CD4-positive, alpha-beta T cell (primary cell): ENCODE measurements around the gene CNTFR. TPM values are rescaled to one million over a fixed set of nuclear protein-coding genes. Genes with fewer than 3 reads are reported as not detected.
A peak's percentile ranks its signal among the peaks of the same experiment; 100 is the strongest.

ENCODE experiments used
- ATAC-seq: fragments of 200-7000 bp; cut with Tn5 transposase; one replicate; pipeline ENCODE4 v1.10.0; 2022; ENCODE audit warnings: mild to moderate bottlenecking; ENCODE audit not compliant: poor library complexity
- CTCF ChIA-PET: fragments of 350-600 bp; sonication (Branson Sonifier 250); formaldehyde crosslinking; loops from one replicate; lab custom pipeline; 2021; ENCODE audit warnings: antibody characterized with exemption, inconsistent platforms; lab: Charles Lee
- POLR2A ChIA-PET: fragments of 350-600 bp; sonication (Branson Sonifier 250); formaldehyde crosslinking; loops from one replicate; lab custom pipeline; 2021; ENCODE audit warnings: antibody characterized with exemption, inconsistent platforms; lab: Charles Lee
- DNase-seq, 14 experiments: peaks; one replicate each; pipeline ENCODE4 v3.0.0-alpha.2; 2013 to 2020; ENCODE audit warnings: mixed read lengths in 2 of 14
- H3K27ac ChIP-seq, 2 donors: one replicate each; pipeline versions ENCODE4 v1.5.1 to v1.7.0; 2013; ENCODE audit warnings: low read length in 2 of 2, low read depth in 1 of 2, mild to moderate bottlenecking in 1 of 2
- H3K27me3 ChIP-seq, 2 experiments: 1 replicate in 1 of 2; 2 replicates in 1 of 2; pipeline versions ENCODE4 v1.6.1 to v1.7.0; 2013; ENCODE audit warnings: low read length in 2 of 2, control low read depth in 1 of 2, mild to moderate bottlenecking in 1 of 2, moderate library complexity in 1 of 2; ENCODE audit not compliant: insufficient read depth in 2 of 2, control insufficient read depth in 1 of 2
- H3K36me3 ChIP-seq: one replicate; pipeline ENCODE4 v1.6.1; 2013; ENCODE audit warnings: low read length, control low read depth; ENCODE audit not compliant: insufficient read depth
- H3K4me1 ChIP-seq: one replicate; pipeline ENCODE4 v1.6.1; 2013; ENCODE audit warnings: low read length, control low read depth; ENCODE audit not compliant: insufficient read depth
- H3K4me3 ChIP-seq: one replicate; pipeline ENCODE4 v1.5.1; 2013; ENCODE audit warnings: mild to moderate bottlenecking, low read length, moderate library complexity
- H3K9me3 ChIP-seq, 2 experiments: 1 replicate in 1 of 2; 2 replicates in 1 of 2; pipeline versions ENCODE4 v1.6.1 to v1.7.0; 2013; ENCODE audit warnings: low read length in 2 of 2, mild to moderate bottlenecking in 2 of 2, control low read depth in 1 of 2, moderate library complexity in 1 of 2; ENCODE audit not compliant: control insufficient read depth in 1 of 2, insufficient read depth in 1 of 2
- H3K27ac Mint-ChIP-seq: one replicate; pipeline ENCODE4 v1.8.0; 2020; ENCODE audit warnings: mixed read lengths
- H3K27me3 Mint-ChIP-seq: one replicate; pipeline ENCODE4 v1.8.0; 2021; ENCODE audit warnings: mixed read lengths
- H3K36me3 Mint-ChIP-seq: one replicate; pipeline ENCODE4 v1.8.0; 2021; ENCODE audit warnings: low read depth, mixed read lengths
- H3K4me1 Mint-ChIP-seq: one replicate; pipeline ENCODE4 v1.8.0; 2021; ENCODE audit warnings: low read depth, mixed read lengths
- H3K4me3 Mint-ChIP-seq: one replicate; pipeline ENCODE4 v1.8.0; 2020; ENCODE audit warnings: mild to moderate bottlenecking, mixed read lengths
- H3K9me3 Mint-ChIP-seq: one replicate; pipeline ENCODE4 v1.8.0; 2020; ENCODE audit warnings: mixed read lengths
- CTCF ChIP-seq: fragments of 200-600 bp; IDR thresholded peaks from one replicate; pipeline ENCODE4 v1.8.0; 2022; ENCODE audit warnings: antibody characterized with exemption, mild to moderate bottlenecking
- intact Hi-C, 2 experiments: fragments of 100-400 bp; cut with DNase I in 1 of 2; cut with micrococcal nuclease in 1 of 2; formaldehyde crosslinking; loops; one replicate each; pipeline versions ENCODE4 v1.15.1 to v1.9.0; 2023 to 2025; cut with DNase I, micrococcal nuclease
- total RNA-seq, 174 experiments: library from RNA in 2 of 174; stranded (reverse) in 2 of 174; gene quantifications; one replicate each; pipeline ENCODE4 v1.2.3 and lab custom pipeline; 2021 to 2026

CNTFR gene
- total RNA-seq, 2 experiments from 2014 or later, result not detected

GRCh38 chr9:34526026-34526425 is 63.5 kb downstream of the CNTFR start:
- ChIA-PET POLR2A (no interaction called here), CTCF (no interaction called here)
- intact Hi-C loops, result loop anchor here in 1 of 2 experiments (10.0 kb wide), 5 partner anchors 201 to 1219 kb away; partner anchors contain the start of genes ATOSB, DCAF12, FANCG and GBA2
- Mint-ChIP-seq H3K4me1 (peaks cover 12% of the 10 kb centered on the region), H3K36me3 (no peaks in the 10 kb centered on the region), H3K9me3 (no peaks in the 10 kb centered on the region), H3K4me3 (no peak overlapping the region), H3K27me3 (peaks cover 19% of the 10 kb centered on the region), H3K27ac (no peak overlapping the region)
- DNase-seq (no peak), ATAC-seq (no peak)
- TF ChIP-seq CTCF, result no peak
- Histone ChIP-seq H3K9me3 (no peaks in the 10 kb centered on the region), H3K36me3 (no peaks in the 10 kb centered on the region), H3K4me3 (no peak overlapping the region), H3K27me3 (no peaks in the 10 kb centered on the region), H3K27ac (no peak overlapping the region), H3K4me1 (peaks cover 16% of the 10 kb centered on the region)

- Histone ChIP-seq H3K4me1 (peaks cover 16% of the 10 kb centered on the region), H3K4me3 (no peak overlapping the region), H3K9me3 (no peaks in the 10 kb centered on the region), H3K27ac (no peak overlapping the region), H3K36me3 (no peaks in the 10 kb centered on the region), H3K27me3 (no peaks in the 10 kb centered on the region)
- intact Hi-C loops, result loop anchor here in 1 of 2 experiments (5.0 to 10.0 kb wide), 7 partner anchors 88 to 1220 kb away; partner anchors contain the start of genes ATOSB, DCAF12, DNAJB5 and FANCG
- H3K4me1 Mint-ChIP-seq, result peaks cover 12% of the 10 kb centered on the region
- no peaks in the 10 kb centered on the region for H3K36me3 Mint-ChIP-seq
- ChIA-PET POLR2A (no interaction called here), CTCF (no interaction called here)
- peaks cover 5% of the 10 kb centered on the region for H3K27me3 Mint-ChIP-seq
- no peaks in the 10 kb centered on the region for H3K9me3 Mint-ChIP-seq
- ATAC-seq (no peak), DNase-seq (no peak)
- no peak overlapping the region for H3K27ac Mint-ChIP-seq
- H3K4me3 Mint-ChIP-seq, result peak overlapping the region; percentile 17
- no peak for TF ChIP-seq CTCF
These were observed 65.2 kb downstream of the CNTFR start for GRCh38 chr9:34524349-34524748.

- no peaks in the 10 kb centered on the region for H3K27me3 Mint-ChIP-seq
- H3K4me3 ChIP-seq, result peak within 1 kb of the TSS; percentile 55
- H3K4me3 Mint-ChIP-seq, result peak within 1 kb of the TSS; percentile 69
- no peak for TF ChIP-seq CTCF
- H3K36me3 Mint-ChIP-seq, result no peaks in the 10 kb centered on the region
- H3K27ac Mint-ChIP-seq, result no peak within 1 kb of the TSS
- CTCF ChIA-PET, result no interaction called here
- H3K4me1 ChIP-seq, result peaks cover 16% of the 10 kb centered on the region
- POLR2A ChIA-PET, result interaction anchor here (1.0 to 1.7 kb wide), 3 partner anchors 65 to 144 kb away, joined by 3 to 6 read pairs (median 4); partner anchors contain the start of genes DNAI1, FAM219A and SIGMAR1
- H3K9me3 Mint-ChIP-seq, result no peaks in the 10 kb centered on the region
- H3K9me3 ChIP-seq, result no peaks in the 10 kb centered on the region
- no peaks in the 10 kb centered on the region for H3K36me3 ChIP-seq
- DNase-seq, result peak; percentile 75 to 96 (median 90)
- H3K4me1 Mint-ChIP-seq, result peaks cover 12% of the 10 kb centered on the region
- no peak within 1 kb of the TSS for H3K27ac ChIP-seq
- intact Hi-C loops, result loop anchor here in 1 of 2 experiments (2.0 to 10.0 kb wide), 9 partner anchors 64 to 1222 kb away; partner anchors contain the start of genes ATOSB, DCAF12, DNAI1 and DNAJB5
- H3K27me3 ChIP-seq, result no peaks in the 10 kb centered on the region
- ATAC-seq, result peak; percentile 98
These were observed 66.3 kb downstream of the CNTFR start, which contains the start of gene ENHO for GRCh38 chr9:34522971-34523797. ENHO (minus strand) TSS chr9:34522990; CDS start chr9:34521695, 1,295 bp downstream.
